Measurements from ENCODE around the gene PTGS2.
"Not testable (repeated sequence)": the region's sequence is repeated elsewhere in the genome, so short reads cannot be mapped to it uniquely, and the experiment has no call there.

Gene PTGS2

DNA sequence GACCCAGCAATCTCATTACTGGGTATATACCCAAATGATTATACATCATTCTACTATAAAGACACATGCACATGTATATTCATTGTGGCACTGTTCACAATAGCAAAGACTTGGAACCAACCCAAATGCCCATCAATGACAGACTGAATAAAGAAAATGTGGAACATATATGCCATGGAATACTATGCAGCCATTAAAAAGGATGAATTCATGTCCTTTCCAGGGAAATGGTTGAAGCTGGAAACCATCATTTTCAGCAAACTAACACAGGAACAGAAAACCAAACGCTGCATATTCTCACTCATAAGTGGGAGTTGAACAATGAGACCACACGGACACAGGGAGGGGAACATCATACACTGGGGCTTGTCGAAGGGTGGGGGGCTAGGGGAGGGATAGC lies 10.4 kb downstream of the PTGS2 start:
- DNase-seq: not testable (repeated sequence)

DNA sequence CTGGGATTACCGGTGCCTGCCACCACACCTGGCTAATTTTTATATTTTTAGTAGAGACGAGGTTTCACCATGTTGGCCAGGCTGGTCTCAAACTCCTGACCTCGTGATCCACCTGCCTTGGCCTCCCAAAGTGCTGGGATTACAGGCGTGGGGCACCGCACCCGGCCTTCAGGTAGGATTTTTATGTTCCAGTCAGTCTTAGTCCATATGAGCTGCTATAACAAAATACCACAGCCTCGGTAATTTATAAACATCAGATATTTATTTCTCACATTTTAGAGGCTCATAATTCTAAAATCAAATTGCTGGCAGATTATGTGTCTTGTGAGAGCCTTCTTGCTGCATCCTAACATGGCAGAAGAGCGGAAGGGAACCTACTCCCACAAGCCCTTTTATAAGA lies 16.0 kb downstream of the PTGS2 start:
- not testable (repeated sequence) for DNase-seq

GRCh38 chr1:186662752-186663151 lies 17.5 kb downstream of the PTGS2 start:
- DNase-seq: no peak

DNA sequence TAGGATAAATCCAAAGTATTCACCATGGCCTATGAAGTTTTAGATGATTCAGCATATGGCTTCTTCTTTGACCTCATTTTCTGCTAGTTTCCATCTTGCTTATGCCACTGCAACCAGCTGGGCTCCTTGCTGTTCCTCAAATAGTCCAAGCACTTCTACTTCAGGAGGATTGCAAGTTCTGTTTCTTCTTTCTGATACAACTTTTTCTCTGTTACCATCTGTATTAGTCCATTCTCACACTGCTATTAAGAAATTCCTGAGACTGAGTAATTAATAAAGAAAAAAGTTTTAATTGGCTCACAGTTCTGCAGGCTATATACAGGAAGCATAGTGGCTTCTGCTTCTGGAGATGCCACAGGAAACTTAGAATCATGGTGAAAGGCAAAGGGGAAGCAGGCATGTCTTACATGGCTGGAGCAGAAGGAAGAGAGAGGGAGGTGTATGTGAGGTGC lies 20.3 kb downstream of the PTGS2 start:
- DNase-seq: no peak

- DNase-seq: no peak
Observed at GRCh38 chr1:186658999-186659398, 21.2 kb downstream of the PTGS2 start.

DNA sequence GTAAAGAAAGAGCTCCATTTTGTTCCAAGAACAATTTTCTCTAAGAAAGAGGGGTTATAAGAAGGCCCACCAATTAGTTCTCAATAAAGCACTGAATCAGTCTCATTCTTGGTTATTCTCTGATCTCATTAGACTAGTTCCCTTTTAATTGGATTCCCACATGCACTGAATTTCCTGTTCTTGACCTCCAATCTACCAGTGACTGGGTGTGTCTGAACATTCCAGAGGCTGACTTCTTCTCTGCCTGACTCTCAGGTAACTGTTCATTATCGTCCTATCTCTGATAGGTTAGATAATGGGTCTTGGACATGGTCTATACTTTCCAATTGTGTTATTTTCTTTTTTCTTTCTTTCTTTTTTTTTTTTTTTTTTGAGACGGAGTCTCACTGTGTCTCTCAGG lies 22.7 kb downstream of the PTGS2 start:
- DNase-seq: no peak

GRCh38 chr1:186655876-186656275 lies 24.3 kb downstream of the PTGS2 start:
- no peak for DNase-seq

GRCh38 chr1:186654741-186655140 lies 25.5 kb downstream of the PTGS2 start:
- DNase-seq: no peak

DNA sequence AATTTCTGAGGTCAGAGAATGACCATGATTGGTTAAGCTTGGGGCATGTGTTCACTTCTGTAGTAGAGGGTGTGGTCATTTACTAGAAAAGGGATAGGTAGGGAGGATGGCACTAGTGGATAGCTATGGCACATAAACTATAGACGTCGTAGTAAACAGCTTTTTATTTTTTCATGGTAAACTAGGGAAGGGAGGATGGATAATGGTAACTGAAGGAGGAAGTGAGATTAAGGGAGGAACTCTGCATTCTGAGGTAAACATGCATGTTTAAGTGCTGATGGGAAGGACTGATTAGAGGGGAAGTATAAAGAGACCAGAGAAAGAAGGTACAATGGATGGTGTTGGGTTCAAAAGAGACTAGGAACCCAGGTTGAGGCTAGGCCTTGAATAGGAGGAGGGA lies 26.9 kb downstream of the PTGS2 start:
- DNase-seq: peak; percentile 45

DNA sequence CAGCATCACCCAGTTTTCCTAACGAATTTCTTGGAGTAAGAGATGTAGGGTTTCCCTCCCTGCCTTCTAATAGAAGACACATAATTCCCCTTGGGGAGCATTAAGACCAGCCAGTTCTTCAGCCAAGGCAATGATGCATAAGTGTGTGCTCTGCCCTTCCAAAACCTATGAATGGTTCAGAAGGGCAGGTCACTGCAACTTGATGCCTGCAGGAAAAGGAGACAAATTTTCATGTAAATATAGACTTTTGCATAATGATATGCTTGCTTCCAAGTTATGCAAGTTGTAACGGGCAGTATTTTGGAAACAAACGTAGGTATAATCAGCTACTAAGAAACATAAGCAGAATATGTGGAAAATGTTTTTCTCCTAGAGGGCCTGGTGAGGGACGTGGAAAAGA lies 31.6 kb downstream of the PTGS2 start:
- no peak for DNase-seq

DNA sequence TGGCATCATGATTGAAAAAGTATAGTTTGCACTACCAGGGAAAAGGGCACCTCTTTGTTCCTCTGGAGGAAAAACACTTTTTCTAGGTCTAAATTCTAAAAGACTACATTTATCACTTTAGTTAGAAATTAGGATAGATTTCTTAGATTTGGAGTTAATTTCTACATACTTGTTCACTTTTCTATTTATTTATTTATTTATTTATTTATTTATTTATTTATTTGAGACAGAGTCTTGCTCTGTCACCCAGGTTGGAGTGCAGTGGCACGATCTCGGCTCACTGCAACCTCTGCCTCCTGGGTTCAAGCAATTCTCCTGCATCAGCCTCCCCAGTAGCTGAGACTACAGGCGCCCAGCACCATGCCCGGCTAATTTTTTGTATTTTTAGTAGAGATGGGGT lies 32.2 kb downstream of the PTGS2 start:
- DNase-seq: not testable (repeated sequence)

DNA sequence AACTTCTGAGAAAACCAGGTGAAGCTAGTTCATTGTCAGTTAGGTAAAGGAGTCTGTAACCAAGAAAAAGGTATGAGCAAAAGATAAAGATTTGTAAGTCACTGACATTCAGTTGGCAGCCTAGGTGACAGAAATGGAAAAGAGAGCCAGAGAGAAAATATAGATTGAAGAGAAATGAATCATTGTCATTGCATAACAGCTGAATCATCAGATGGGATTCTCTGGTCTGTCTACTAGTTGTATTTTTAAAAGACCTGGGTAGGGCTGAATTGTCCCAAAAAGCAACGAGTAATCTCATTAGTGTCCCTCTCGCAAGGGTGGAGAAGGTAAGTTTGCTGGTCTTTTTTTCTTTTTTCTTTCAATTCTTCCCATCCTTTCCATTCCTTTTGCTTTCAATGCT lies 36.6 kb downstream of the PTGS2 start:
- no peak for DNase-seq

DNA sequence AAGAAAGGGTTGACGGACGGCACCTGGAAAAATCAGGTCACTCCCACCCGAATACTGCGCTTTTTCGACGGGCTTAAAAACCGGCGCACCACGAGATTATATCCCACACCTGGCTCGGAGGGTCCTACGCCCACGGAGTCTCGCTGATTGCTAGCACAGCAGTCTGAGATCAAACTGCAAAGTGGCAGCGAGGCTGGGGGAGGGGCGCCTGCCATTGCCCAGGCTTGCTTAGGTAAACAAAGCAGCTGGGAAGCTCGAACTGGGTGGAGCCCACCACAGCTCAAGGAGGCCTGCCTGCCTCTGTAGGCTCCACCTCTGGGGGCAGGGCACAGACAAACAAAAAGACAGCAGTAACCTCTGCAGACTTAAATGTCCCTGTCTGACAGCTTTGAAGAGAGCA lies 42.7 kb downstream of the PTGS2 start:
- not testable (repeated sequence) for DNase-seq

- DNase-seq: no peak
Observed at GRCh38 chr1:186636786-186637185, 43.4 kb downstream of the PTGS2 start.

DNA sequence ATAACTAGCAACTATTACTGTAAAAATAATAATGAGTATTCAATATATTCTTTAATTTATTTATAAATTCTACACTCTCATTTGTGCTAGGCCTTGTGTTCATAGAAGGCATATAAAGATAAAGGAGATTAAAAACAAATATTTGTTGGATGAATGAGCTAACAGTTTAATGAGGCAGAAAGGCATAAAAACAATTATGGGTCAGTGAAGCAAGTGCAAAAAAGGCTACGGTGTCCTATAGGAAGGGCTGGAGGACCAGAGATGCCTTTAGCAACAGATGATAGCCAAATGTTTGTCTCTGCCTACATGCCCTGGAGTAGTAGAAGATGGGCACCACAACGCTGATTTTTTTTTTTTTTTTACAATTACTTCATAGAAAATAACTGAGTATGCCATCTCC lies 45.7 kb downstream of the PTGS2 start:
- DNase-seq: no peak

DNA sequence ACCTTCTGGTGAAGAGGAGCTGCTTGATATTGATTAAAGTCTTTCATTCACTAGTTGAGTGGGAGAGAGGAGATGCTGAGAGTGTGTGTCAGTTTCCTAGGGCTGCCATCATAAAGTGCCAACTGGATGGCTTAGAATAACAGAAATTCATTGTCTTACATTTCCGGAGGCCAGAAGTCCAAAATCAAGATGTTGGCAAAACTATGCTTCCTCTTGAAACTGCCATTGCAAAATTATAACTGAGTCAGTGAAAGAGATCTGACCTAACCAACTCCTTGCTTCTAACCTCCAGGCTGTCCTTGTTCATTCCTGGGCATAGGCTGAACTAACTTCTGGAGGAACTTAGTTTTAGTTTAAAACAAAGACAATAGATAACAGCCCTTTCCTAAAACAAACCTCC lies 47.1 kb downstream of the PTGS2 start:
- no peak for DNase-seq

DNA sequence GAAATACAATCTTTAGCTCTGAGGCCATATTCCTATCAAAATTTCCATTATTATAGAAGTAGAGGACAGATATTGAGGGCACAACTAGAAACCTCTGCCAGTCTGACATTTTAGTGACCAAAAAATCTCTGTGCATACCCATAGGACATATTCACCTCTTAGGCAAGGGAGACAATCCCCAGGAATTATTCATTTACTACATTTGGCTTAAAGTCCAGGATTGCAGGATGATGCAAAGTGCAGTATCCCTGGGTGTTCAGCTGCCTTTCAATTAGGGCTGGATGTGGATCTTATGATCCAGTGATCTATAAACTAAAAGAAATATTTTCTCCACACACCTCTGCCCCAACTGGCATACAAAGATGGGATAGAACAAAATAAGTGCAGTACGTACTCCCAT lies 50.9 kb downstream of the PTGS2 start:
- no peak for DNase-seq

DNA sequence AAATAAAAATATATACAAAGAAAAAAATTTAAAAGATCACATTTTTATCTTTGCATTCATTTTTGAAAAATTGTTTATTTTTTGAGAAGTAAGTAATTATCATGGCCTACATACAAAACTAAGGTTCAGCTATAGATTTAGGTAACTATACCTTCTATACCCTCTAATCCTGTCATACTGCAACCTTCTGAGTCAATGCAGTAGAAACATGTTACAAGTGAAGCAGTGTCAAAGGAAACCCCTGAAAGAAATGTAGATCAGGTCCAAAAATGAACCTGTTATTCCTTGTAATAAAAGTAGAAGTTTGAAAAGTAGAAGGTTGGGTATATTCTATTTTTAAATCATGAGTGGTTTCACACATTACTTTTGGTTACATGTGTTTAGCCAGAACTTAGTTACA lies 51.3 kb downstream of the PTGS2 start:
- no peak for DNase-seq

GRCh38 chr1:186627019-186627418 lies 53.2 kb downstream of the PTGS2 start:
- DNase-seq: no peak

DNA sequence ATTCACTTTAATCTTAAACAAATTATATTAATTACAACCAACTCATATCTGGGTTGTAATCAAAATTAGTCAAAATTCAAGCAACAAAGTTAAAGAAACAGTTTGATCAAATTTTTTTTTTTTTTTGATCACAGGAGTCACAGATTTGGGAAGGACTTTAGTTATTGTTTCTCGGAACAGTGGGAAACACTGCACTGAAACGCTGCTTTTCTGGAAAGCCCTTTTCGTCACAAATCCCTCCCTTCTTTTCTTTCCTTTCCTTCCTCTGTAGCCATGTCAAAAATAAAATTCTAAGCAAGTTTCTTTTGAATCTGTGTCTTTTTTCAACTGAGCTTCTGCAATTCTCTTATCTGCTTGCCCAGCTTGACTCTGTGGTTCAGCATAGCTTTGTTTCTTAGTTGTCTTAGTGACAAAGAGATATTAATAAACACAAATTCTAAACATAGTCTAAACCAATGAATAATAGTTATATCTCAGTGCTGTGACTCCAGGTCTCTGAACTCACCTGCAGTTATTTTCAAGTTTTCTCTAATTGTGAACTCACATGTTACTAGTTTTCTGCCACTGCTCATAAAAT lies 53.8 kb downstream of the PTGS2 start:
- no peak for DNase-seq

- no peak for DNase-seq
Observed at GRCh38 chr1:186623551-186623950, 56.7 kb downstream of the PTGS2 start.

Measured in SIG-M5 (cell line).